Trophoblast cell (in vitro differentiated cells and primary cell): ENCODE measurements around the gene DNMT3A.

ENCODE experiments used
- DNase-seq, 2 donors: peaks; one replicate each; pipeline ENCODE4 v3.0.0-alpha.2; 2016
- H2AFZ ChIP-seq: 2 replicates; pipeline ENCODE4 v1.6.1; 2013; ENCODE audit warnings: low read length, moderate library complexity, mild to moderate bottlenecking; ENCODE audit not compliant: insufficient read depth, poor library complexity
- H2AK5ac ChIP-seq: 2 replicates; pipeline ENCODE4 v1.6.1; 2013; ENCODE audit warnings: mild to moderate bottlenecking, low read length
- H2BK120ac ChIP-seq: 2 replicates; pipeline ENCODE4 v1.6.1; 2013; ENCODE audit warnings: low read length, mild to moderate bottlenecking, moderate library complexity; ENCODE audit not compliant: insufficient read depth, poor library complexity
- H2BK12ac ChIP-seq: 2 replicates; pipeline ENCODE4 v1.6.1; 2013; ENCODE audit warnings: mild to moderate bottlenecking, low read length, moderate library complexity
- H2BK5ac ChIP-seq: 2 replicates; pipeline ENCODE4 v1.6.1; 2013; ENCODE audit warnings: low read length, low read depth, moderate library complexity, mild to moderate bottlenecking; ENCODE audit not compliant: poor library complexity
- H3K14ac ChIP-seq: 2 replicates; pipeline ENCODE4 v1.6.1; 2013; ENCODE audit warnings: mild to moderate bottlenecking, low read length
- H3K18ac ChIP-seq: 2 replicates; pipeline ENCODE4 v1.6.1; 2013; ENCODE audit warnings: mild to moderate bottlenecking, low read length
- H3K23ac ChIP-seq: 2 replicates; pipeline ENCODE4 v1.6.1; 2013; ENCODE audit warnings: low read length
- H3K27ac ChIP-seq: 2 replicates; pipeline ENCODE4 v1.5.1; 2013; ENCODE audit warnings: low read depth, mild to moderate bottlenecking, inconsistent platforms, low read length, moderate library complexity
- H3K27me3 ChIP-seq: 2 replicates; pipeline ENCODE4 v1.6.1; 2013; ENCODE audit warnings: inconsistent platforms, mild to moderate bottlenecking, low read length, moderate library complexity; ENCODE audit not compliant: insufficient read depth
- H3K36me3 ChIP-seq, 2 experiments: 1 replicate in 1 of 2; 2 replicates in 1 of 2; pipeline ENCODE4 v1.6.1; 2013; ENCODE audit warnings: low read length in 2 of 2, mild to moderate bottlenecking in 2 of 2, moderate library complexity in 1 of 2; ENCODE audit not compliant: insufficient read depth in 2 of 2, control insufficient read depth in 1 of 2
- H3K4ac ChIP-seq: 2 replicates; pipeline ENCODE4 v1.6.1; 2013; ENCODE audit warnings: low read depth, mild to moderate bottlenecking, low read length, moderate library complexity
- H3K4me1 ChIP-seq, 2 experiments: 1 replicate in 1 of 2; 2 replicates in 1 of 2; pipeline ENCODE4 v1.6.1; 2013; ENCODE audit warnings: low read length in 2 of 2, mild to moderate bottlenecking in 2 of 2, moderate library complexity in 1 of 2; ENCODE audit not compliant: insufficient read depth in 2 of 2, control insufficient read depth in 1 of 2
- H3K4me2 ChIP-seq: 2 replicates; pipeline ENCODE4 v1.6.1; 2013; ENCODE audit warnings: inconsistent platforms, mild to moderate bottlenecking, low read length, moderate library complexity
- H3K4me3 ChIP-seq: 2 replicates; pipeline ENCODE4 v1.5.1; 2013; ENCODE audit warnings: mild to moderate bottlenecking, low read depth, low read length, inconsistent platforms
- H3K79me1 ChIP-seq: one replicate; pipeline ENCODE4 v1.6.1; 2013; ENCODE audit warnings: low read length
- H3K79me2 ChIP-seq: 2 replicates; pipeline ENCODE4 v1.6.1; 2013; ENCODE audit warnings: low read length, mild to moderate bottlenecking; ENCODE audit not compliant: control insufficient read depth, insufficient read depth, poor library complexity
- H3K9ac ChIP-seq: 2 replicates; pipeline ENCODE4 v1.6.1; 2013; ENCODE audit warnings: mild to moderate bottlenecking, low read length
- H3K9me3 ChIP-seq: 2 replicates; pipeline ENCODE4 v1.6.1; 2013; ENCODE audit warnings: low read depth, mild to moderate bottlenecking, control low read depth, inconsistent platforms, low read length; ENCODE audit not compliant: insufficient read depth
- H4K12ac ChIP-seq: 2 replicates; pipeline ENCODE4 v1.6.1; 2013; ENCODE audit warnings: low read depth, mild to moderate bottlenecking, low read length, moderate library complexity
- H4K8ac ChIP-seq: 2 replicates; pipeline ENCODE4 v1.6.1; 2013; ENCODE audit warnings: low read depth, mild to moderate bottlenecking, low read length, moderate library complexity
- H4K91ac ChIP-seq: one replicate; pipeline ENCODE4 v1.6.1; 2013; ENCODE audit warnings: low read depth, mild to moderate bottlenecking, low read length, moderate library complexity
- WGBS: extraction: QIAGEN DNeasy Blood & Tissue Kit; methylation state at CpG from one replicate; pipeline ENCODE4 v1.1.7; 2013; ENCODE audit warnings: missing lambda C conversion rate; ENCODE audit not compliant: insufficient read length, insufficient coverage; ENCODE audit errors: extremely low coverage; 5-methylcytosine and 5-hydroxymethylcytosine counted together

The DNMT3A gene

DNA sequence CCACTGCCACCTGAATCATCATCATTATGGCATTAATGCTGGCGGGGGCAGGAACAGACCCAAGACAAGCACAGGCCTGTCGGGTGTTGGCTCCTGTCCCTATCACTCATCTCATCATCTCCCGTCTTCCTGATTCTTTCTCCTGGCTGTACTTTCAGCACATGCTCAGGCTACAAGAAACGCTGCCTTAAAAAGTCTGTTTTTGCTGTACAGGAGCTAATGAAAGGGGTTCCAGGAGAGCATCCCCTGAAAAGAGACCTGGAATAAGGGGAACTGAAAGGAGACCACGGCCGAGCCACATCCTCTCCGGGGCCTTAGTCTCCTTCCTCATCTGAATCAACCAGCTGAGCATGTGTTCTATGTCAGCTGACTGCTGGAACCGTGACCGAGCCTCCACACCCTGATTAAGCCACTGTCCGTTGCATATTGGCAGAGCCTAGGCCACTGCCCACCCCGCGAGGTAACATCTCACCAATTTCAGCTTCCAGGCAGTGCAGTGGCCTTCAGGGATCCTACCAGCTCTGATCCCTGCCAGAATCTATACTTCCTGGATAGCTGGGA, 62.6 kb downstream of the DNMT3A start:
- Histone ChIP-seq H4K12ac (no peak overlapping the region), H3K23ac (no peak overlapping the region), H2BK12ac (no peak overlapping the region), H2BK120ac (no peak overlapping the region), H3K36me3 (no peaks in the 10 kb centered on the region), H2BK5ac (no peak overlapping the region), H3K4me2 (no peak overlapping the region), H3K27ac (no peak overlapping the region), H3K79me1 (peaks cover 7% of the 10 kb centered on the region), H4K8ac (no peak overlapping the region), H3K4me1 (peaks cover 7 to 11% of the 10 kb centered on the region in 2 experiments), H3K9ac (no peak overlapping the region), H3K27me3 (no peaks in the 10 kb centered on the region), H2AK5ac (no peak overlapping the region), H3K9me3 (peaks cover 2% of the 10 kb centered on the region), H3K18ac (no peak overlapping the region), H3K79me2 (no peaks in the 10 kb centered on the region), H2AFZ (no peak overlapping the region), H3K14ac (no peak overlapping the region), H4K91ac (no peak overlapping the region), H3K4me3 (no peak overlapping the region), H3K4ac (no peak overlapping the region)
- WGBS, result no CpG with 5 or more reads among the region's 12 CpGs
- DNase-seq, result peak; percentile 31 to 37

DNA sequence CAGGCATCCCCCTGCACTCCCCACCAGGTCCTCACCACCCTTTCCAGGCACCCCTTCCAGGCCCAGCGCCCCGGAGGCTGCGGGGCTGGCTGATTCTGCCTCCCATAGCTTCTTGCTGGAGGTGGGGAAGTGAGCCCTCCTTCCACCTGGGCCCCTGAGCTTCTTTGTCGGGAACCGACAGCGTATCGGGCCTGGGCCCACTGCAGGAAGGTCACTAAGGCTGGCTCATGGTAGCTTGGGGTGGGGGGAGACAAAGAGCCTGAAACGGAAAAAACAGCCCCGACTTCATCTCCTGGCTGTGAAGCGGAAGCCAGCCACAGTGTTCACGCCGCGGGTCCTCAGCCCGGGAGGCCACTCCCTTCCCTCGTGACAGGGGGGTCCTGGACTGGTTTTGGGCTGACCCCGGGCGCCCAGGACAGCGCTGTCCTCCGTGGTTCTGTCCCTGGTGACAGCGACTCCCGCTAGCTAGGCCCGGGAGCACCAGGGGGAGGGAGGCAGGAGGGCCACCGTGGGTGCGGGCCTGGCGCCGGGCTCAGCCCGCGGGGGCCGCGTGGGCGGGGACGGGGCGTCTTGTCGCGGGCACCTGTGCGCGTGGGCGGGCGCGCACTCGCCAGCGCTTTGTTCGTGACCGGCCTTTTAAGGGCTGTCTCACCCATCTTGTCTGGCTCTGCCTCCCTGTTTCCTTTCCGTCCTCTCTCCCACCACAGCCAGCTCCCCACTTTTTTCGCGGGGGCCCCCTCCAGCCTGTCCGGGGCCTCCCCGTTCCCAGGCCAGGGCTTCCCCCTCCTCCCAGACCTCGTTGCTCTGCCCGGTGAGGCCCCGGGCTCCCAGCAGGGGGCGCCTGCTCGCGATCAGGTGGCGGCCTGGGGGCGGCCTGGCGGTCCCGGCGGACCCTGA, 64.9 kb downstream of the DNMT3A start:
- Histone ChIP-seq H3K36me3 (no peaks in the 10 kb centered on the region), H4K8ac (peak overlapping the region; percentile 74), H2AFZ (peak overlapping the region; percentile 31), H3K4me1 (peaks cover 7 to 11% of the 10 kb centered on the region in 2 experiments), H3K79me2 (no peaks in the 10 kb centered on the region), H3K9ac (no peak overlapping the region), H2BK5ac (no peak overlapping the region), H4K91ac (peak overlapping the region; percentile 50), H2BK120ac (peak overlapping the region; percentile 64), H3K9me3 (no peaks in the 10 kb centered on the region), H4K12ac (peak overlapping the region; percentile 73), H3K27ac (no peak overlapping the region), H3K4me3 (no peak overlapping the region), H2BK12ac (peak overlapping the region; percentile 17), H3K4ac (peak overlapping the region; percentile 33), H3K79me1 (peaks cover 7% of the 10 kb centered on the region), H3K14ac (peak overlapping the region; percentile 36), H3K27me3 (no peaks in the 10 kb centered on the region), H3K23ac (no peak overlapping the region), H2AK5ac (peak overlapping the region; percentile 5), H3K18ac (peak overlapping the region; percentile 27), H3K4me2 (peak overlapping the region; percentile 72)
- DNase-seq, result no peak
- WGBS, result no CpG with 5 or more reads among the region's 60 CpGs

DNA sequence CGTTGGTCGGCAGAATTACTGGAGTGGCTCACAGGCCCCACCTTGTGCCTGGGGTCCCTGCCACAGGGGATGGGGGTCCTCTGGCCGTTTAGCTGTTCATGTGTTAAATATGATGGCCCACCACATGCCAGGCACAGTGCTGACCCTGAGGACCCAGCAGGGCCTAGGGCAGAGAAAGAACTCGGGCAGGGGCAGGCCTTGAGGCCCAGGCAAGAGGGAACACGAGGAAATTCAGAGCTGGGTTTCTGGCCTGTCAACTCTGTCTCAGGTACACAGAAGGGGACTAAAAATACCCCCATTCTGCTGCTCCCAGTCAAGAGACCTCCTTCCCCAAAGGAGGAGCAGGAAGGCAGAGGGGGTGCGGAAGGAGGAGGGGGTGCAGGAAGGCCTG, 66.2 kb downstream of the DNMT3A start:
- Histone ChIP-seq H3K27ac (no peak overlapping the region), H3K4ac (no peak overlapping the region), H3K9me3 (no peaks in the 10 kb centered on the region), H3K27me3 (no peaks in the 10 kb centered on the region), H2BK12ac (peak overlapping the region; percentile 45), H2AK5ac (peak overlapping the region; percentile 77), H3K18ac (no peak overlapping the region), H2AFZ (no peak overlapping the region), H4K8ac (peak overlapping the region; percentile 57), H3K14ac (no peak overlapping the region), H3K79me2 (no peaks in the 10 kb centered on the region), H3K4me1 (peaks cover 7 to 11% of the 10 kb centered on the region in 2 experiments), H4K91ac (no peak overlapping the region), H3K79me1 (peaks cover 7% of the 10 kb centered on the region), H3K4me2 (no peak overlapping the region), H2BK120ac (peak overlapping the region; percentile 18), H4K12ac (no peak overlapping the region), H3K36me3 (no peaks in the 10 kb centered on the region), H2BK5ac (no peak overlapping the region), H3K9ac (no peak overlapping the region), H3K23ac (no peak overlapping the region), H3K4me3 (no peak overlapping the region)
- DNase-seq, result no peak
- no CpG with 5 or more reads among the region's 6 CpGs for WGBS

DNA sequence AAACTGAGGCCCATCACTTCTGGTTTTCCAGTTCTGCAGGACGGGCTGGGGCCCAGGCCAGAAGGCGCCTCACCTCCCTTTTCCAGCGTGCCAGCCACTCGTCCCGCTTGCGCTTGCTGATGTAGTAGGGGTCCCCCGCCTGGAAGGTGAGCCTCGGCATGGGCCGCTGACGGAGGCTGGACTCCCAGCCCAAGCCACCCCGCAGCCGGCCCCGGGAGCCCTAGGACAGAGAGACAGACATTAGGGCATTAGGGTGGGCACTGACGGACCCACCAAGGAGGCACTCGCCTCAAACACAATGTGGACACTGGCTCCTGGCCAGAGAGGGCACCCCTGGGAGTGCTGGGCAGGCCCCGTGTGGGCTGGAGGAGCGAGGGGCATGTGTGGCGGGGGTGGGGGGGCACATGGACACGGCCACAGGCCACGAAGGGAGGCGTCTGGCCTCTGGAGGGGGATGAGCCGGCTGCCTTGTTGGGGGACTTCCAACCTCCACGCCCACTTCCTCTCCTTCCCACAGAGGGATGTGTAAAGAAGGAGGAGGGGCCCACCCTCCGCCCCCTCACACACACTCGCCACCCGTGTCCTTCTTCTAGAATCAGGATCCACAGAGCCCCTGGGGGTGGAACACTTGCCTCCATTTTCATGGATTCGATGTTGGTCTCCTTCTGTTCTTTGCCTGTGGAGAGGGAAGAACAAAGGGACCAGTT, 66.7 kb downstream of the DNMT3A start:
- H3K18ac ChIP-seq, result no peak overlapping the region
- H3K4me1 ChIP-seq, result peaks cover 13 to 17% of the 10 kb centered on the region in 2 experiments
- H3K4ac ChIP-seq, result no peak overlapping the region
- H2AFZ ChIP-seq, result no peak overlapping the region
- no peak overlapping the region for H3K23ac ChIP-seq
- no peak overlapping the region for H3K4me3 ChIP-seq
- H2AK5ac ChIP-seq, result peak overlapping the region; percentile 77
- H4K8ac ChIP-seq, result no peak overlapping the region
- no peak overlapping the region for H3K4me2 ChIP-seq
- peaks cover 7% of the 10 kb centered on the region for H3K79me1 ChIP-seq
- no peak overlapping the region for H4K91ac ChIP-seq
- no peaks in the 10 kb centered on the region for H3K9me3 ChIP-seq
- H3K27me3 ChIP-seq, result no peaks in the 10 kb centered on the region
- DNase-seq, result no peak
- no peak overlapping the region for H2BK5ac ChIP-seq
- no peak overlapping the region for H2BK12ac ChIP-seq
- H3K14ac ChIP-seq, result peak overlapping the region; percentile 40
- H3K27ac ChIP-seq, result no peak overlapping the region
- peak overlapping the region; percentile 18 for H2BK120ac ChIP-seq
- no peaks in the 10 kb centered on the region for H3K79me2 ChIP-seq
- no CpG with 5 or more reads among the region's 27 CpGs for WGBS
- no peak overlapping the region for H3K9ac ChIP-seq
- no peaks in the 10 kb centered on the region for H3K36me3 ChIP-seq
- peak overlapping the region; percentile 7 for H4K12ac ChIP-seq
